Suprapubic skin (tissue), 4 donors: ENCODE measurements around the gene CHL1. TPM values are rescaled to one million over a fixed set of nuclear protein-coding genes. Genes with fewer than 3 reads are reported as not detected.
"Not testable (repeated sequence)": the region's sequence is repeated elsewhere in the genome, so short reads cannot be mapped to it uniquely, and the experiment has no call there.

Source experiments
- DNase-seq, 2 donors: peaks; one replicate each; pipeline ENCODE4 v3.0.0-alpha.2; 2019; ENCODE audit warnings: low spot score in 2 of 2
- H3K27ac ChIP-seq: fragments of 200-600 bp; sonication (generic); one replicate; pipeline ENCODE4 v1.5.1; 2019
- H3K27me3 ChIP-seq: fragments of 200-600 bp; sonication (generic); one replicate; pipeline ENCODE4 v1.5.1; 2019
- H3K36me3 ChIP-seq: fragments of 200-600 bp; sonication (generic); one replicate; pipeline ENCODE4 v1.5.1; 2019
- H3K4me1 ChIP-seq: fragments of 200-600 bp; sonication (generic); one replicate; pipeline ENCODE4 v1.5.1; 2019
- H3K4me3 ChIP-seq: fragments of 200-600 bp; sonication (generic); one replicate; pipeline ENCODE4 v1.5.1; 2019; ENCODE audit warnings: mild to moderate bottlenecking
- H3K9me3 ChIP-seq: fragments of 200-600 bp; sonication (generic); one replicate; pipeline ENCODE4 v1.5.1; 2019
- EP300 ChIP-seq: sonication (generic); formaldehyde crosslinking; IDR thresholded peaks from one replicate; pipeline ENCODE4 v1.6.1; 2017; ENCODE audit warnings: antibody characterized with exemption
- POLR2A ChIP-seq, 2 donors: fragments of 450-650 bp; IDR thresholded peaks; one replicate each; pipeline ENCODE4 v1.6.1; 2017; ENCODE audit warnings: antibody characterized with exemption in 2 of 2, mild to moderate bottlenecking in 2 of 2, moderate library complexity in 2 of 2
- POLR2AphosphoS5 ChIP-seq, 3 donors: sonication (generic); formaldehyde crosslinking; IDR thresholded peaks; one replicate each; pipeline ENCODE4 v1.6.1; 2017; ENCODE audit warnings: antibody characterized with exemption in 3 of 3
- WGBS: methylation state at CpG from one replicate; pipeline ENCODE4 v1.1.5; 2018; 5-methylcytosine and 5-hydroxymethylcytosine counted together
- total RNA-seq, 4 donors: library from RNA; depleted of rRNA; stranded (reverse); fragments of >200 nt; gene quantifications; one replicate each; pipeline ENCODE4 v1.1.0, GENCODE V29; 2016
- TF ChIP-seq, protein P1 (sequence below), 2 donors: fragments of 200-600 bp in 1 of 2; fragments of 450-650 bp in 1 of 2; sonication (generic) in 1 of 2; IDR thresholded peaks; one replicate each; pipeline ENCODE4 v1.5.1; 2016 to 2019; ENCODE audit warnings: antibody characterized with exemption in 2 of 2, mild to moderate bottlenecking in 1 of 2, moderate library complexity in 1 of 2

CHL1 gene
- total RNA-seq, 4 donors from 2014 or later = 39.5 to 77.9 (median 60.5) TPM

GRCh38 chr3:362681-363338 is 166.2 kb downstream of the CHL1 start:
- Histone ChIP-seq H3K4me1 (no peaks in the 10 kb centered on the region), H3K9me3 (no peaks in the 10 kb centered on the region), H3K27ac (no peak overlapping the region), H3K27me3 (no peaks in the 10 kb centered on the region), H3K4me3 (no peak overlapping the region), H3K36me3 (no peaks in the 10 kb centered on the region)
- no peak for TF ChIP-seq EP300
- TF ChIP-seq POLR2A (IDR thresholded peaks at IDR 0.05) = no peak
- TF ChIP-seq POLR2AphosphoS5 (IDR thresholded peaks at IDR 0.05) = no peak
- TF ChIP-seq, protein P1, sequence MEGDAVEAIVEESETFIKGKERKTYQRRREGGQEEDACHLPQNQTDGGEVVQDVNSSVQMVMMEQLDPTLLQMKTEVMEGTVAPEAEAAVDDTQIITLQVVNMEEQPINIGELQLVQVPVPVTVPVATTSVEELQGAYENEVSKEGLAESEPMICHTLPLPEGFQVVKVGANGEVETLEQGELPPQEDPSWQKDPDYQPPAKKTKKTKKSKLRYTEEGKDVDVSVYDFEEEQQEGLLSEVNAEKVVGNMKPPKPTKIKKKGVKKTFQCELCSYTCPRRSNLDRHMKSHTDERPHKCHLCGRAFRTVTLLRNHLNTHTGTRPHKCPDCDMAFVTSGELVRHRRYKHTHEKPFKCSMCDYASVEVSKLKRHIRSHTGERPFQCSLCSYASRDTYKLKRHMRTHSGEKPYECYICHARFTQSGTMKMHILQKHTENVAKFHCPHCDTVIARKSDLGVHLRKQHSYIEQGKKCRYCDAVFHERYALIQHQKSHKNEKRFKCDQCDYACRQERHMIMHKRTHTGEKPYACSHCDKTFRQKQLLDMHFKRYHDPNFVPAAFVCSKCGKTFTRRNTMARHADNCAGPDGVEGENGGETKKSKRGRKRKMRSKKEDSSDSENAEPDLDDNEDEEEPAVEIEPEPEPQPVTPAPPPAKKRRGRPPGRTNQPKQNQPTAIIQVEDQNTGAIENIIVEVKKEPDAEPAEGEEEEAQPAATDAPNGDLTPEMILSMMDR (IDR thresholded peaks at IDR 0.05) = no peak
- 84% methylated on average over 6 of the region's 6 CpGs for WGBS
- no peak for DNase-seq

DNA sequence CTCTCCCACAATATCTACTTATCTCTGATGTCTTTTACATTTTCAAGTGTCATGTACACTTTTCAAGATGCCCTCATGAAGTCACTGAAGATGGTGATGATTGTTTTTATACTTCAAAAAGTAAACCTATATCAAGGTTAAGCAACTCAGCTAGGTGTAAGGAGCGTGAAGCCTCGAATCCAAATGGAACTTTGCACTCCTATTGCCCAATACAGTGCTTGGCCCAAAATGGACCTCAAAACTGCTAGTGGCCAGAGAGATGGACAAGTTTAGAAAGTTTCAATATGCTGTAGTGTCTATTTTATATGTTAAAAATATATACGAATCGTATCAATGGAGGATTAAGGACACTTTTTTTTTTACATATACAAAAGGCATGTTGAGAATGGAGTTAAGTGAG is 167.7 kb downstream of the CHL1 start:
- H3K27me3 ChIP-seq = no peaks in the 10 kb centered on the region
- 94% methylated on average over 4 of the region's 4 CpGs for WGBS
- no peak for DNase-seq
- H3K27ac ChIP-seq = no peak overlapping the region
- H3K4me3 ChIP-seq = no peak overlapping the region
- H3K4me1 ChIP-seq = no peaks in the 10 kb centered on the region
- H3K9me3 ChIP-seq = no peaks in the 10 kb centered on the region
- no peak for TF ChIP-seq POLR2A (IDR thresholded peaks at IDR 0.05)
- no peak for TF ChIP-seq POLR2AphosphoS5 (IDR thresholded peaks at IDR 0.05)
- TF ChIP-seq, protein P1 (IDR thresholded peaks at IDR 0.05) = no peak
- TF ChIP-seq EP300 = no peak
- no peaks in the 10 kb centered on the region for H3K36me3 ChIP-seq

GRCh38 chr3:365268-365667 is 168.7 kb downstream of the CHL1 start:
- no peak for DNase-seq
- TF ChIP-seq POLR2A (IDR thresholded peaks at IDR 0.05) (no peak), POLR2AphosphoS5 (IDR thresholded peaks at IDR 0.05) (no peak), EP300 (no peak)
- TF ChIP-seq, protein P1 (IDR thresholded peaks at IDR 0.05) = no peak
- WGBS = 64% methylated on average over 1 of the region's 1 CpG
- Histone ChIP-seq H3K27me3 (no peaks in the 10 kb centered on the region), H3K27ac (no peak overlapping the region), H3K4me3 (no peak overlapping the region), H3K9me3 (no peaks in the 10 kb centered on the region), H3K4me1 (no peaks in the 10 kb centered on the region), H3K36me3 (no peaks in the 10 kb centered on the region)

- not testable (repeated sequence) for DNase-seq, H3K27me3 ChIP-seq, H3K4me3 ChIP-seq, H3K27ac ChIP-seq, H3K9me3 ChIP-seq, H3K36me3 ChIP-seq, H3K4me1 ChIP-seq
- WGBS = 86% methylated on average over 7 of the region's 7 CpGs
Observed at GRCh38 chr3:366253-366652, 169.7 kb downstream of the CHL1 start.

GRCh38 chr3:373193-373779 is 176.7 kb downstream of the CHL1 start:
- DNase-seq = no peak
- H3K4me1 ChIP-seq = no peaks in the 10 kb centered on the region
- H3K27me3 ChIP-seq = no peaks in the 10 kb centered on the region
- 83% methylated on average over 2 of the region's 6 CpGs for WGBS
- H3K4me3 ChIP-seq = no peak overlapping the region
- TF ChIP-seq POLR2A (IDR thresholded peaks at IDR 0.05) (no peak), POLR2AphosphoS5 (IDR thresholded peaks at IDR 0.05) (no peak), EP300 (no peak)
- TF ChIP-seq, protein P1 (IDR thresholded peaks at IDR 0.05) = no peak
- H3K27ac ChIP-seq = no peak overlapping the region
- H3K9me3 ChIP-seq = no peaks in the 10 kb centered on the region
- H3K36me3 ChIP-seq = no peaks in the 10 kb centered on the region
